Left lobe of liver (tissue), 2 donors: ENCODE data around the gene ECHS1. TPM values are rescaled to one million over a fixed set of nuclear protein-coding genes. Genes with fewer than 3 reads are reported as not detected.

Experiments
- ATAC-seq: fragments of 200-7000 bp; cut with Tn5 transposase; one replicate; pipeline ENCODE4 v1.9.1; 2020; ENCODE audit warnings: mild to moderate bottlenecking, moderate library complexity
- DNase-seq: peaks from one replicate; pipeline ENCODE4 v3.0.0-alpha.2; 2020; ENCODE audit warnings: low spot score
- total RNA-seq: library from RNA; stranded (reverse); gene quantifications from one replicate; pipeline ENCODE4 v1.2.1, GENCODE V29; 2021
- donor health status: DM: no; HTN: no; CAD: no; lungs with moderate emphysema.
- donor health status: DM: no; HTN: yes; CAD: no.

Gene ECHS1
- total RNA-seq, 1 donor from 2014 or later, result 764 TPM

- ATAC-seq (no peak), DNase-seq (no peak)
Observed at GRCh38 chr10:133361227-133361626, 11.9 kb downstream of the ECHS1 start.

- DNase-seq (peak; percentile 94), ATAC-seq (peak; percentile 45)
Observed at GRCh38 chr10:133359972-133360610, 13.1 kb downstream of the ECHS1 start.

GRCh38 chr10:133359554-133359971 lies 13.6 kb downstream of the ECHS1 start:
- DNase-seq, result peak; percentile 85
- ATAC-seq, result peak; percentile 24

DNA sequence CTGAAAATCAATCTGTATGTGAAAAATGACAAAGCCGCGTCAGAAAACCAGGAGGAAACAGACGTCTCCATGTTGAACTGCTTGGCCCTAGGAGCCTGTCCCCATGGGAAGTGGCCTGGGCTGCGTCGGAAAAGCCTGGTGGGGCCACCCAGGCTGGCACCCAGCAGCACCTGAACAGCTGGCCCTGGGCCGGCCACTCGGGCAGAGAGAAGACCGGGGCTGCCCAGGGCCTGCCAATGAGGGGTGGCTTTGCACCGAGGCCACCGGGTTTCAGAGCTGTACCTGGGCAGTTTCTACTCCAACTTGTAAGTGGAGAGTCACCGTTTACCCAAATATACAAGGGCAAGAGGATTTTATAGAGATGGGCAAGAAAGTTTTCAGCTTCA lies 14.2 kb downstream of the ECHS1 start:
- DNase-seq, result no peak
- ATAC-seq, result peak; percentile 12

DNA sequence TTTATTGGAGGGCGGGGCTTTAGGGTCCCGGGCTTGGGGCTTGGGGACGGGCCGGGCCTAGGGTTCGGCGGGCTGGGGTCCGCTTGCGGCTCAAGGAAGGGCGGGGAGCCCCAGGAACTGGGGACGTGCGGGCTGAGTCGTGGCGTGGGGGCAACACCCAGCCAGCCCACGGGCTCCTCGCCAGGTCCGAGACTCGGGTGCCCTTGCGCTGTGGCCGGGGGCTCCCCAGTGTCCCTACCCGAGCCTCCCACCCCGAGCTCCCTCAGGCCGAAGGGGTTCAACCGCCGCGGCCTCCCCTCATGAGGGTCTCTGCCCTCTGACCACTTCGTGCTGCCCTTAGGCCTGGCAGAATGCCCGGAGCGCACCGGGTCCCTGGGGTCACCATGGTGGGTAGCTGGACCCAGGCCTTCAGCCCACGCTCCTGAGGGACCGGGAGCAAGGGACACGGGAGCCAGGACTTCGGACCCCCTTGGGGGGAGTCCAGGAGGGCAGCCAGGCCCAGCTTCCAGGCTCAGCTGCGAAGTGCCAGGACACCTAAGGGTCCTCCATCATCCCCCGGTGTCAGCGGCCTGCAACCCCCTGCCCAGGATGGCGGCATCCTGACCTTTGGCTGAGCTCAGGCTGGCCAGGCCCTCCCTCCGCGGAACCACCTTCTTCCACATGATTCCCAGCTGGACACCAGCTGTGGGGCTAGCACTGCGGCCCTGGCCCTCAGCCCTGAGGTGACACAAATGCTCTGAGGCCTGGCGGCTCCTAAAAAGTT lies 14.8 kb downstream of the ECHS1 start:
- ATAC-seq, result peak; percentile 46
- peak; percentile 88 for DNase-seq

GRCh38 chr10:133357285-133358161 lies 15.6 kb downstream of the ECHS1 start, which contains the start of gene FUOM:
Gene FUOM (minus strand): TSS chr10:133358019. CDS start chr10:133358007, 12 bp downstream.
- peak; percentile 52 for ATAC-seq
- DNase-seq, result peak; percentile 83

GRCh38 chr10:133356549-133357284 lies 16.4 kb downstream of the ECHS1 start:
- DNase-seq (peak; percentile 53), ATAC-seq (no peak)

DNA sequence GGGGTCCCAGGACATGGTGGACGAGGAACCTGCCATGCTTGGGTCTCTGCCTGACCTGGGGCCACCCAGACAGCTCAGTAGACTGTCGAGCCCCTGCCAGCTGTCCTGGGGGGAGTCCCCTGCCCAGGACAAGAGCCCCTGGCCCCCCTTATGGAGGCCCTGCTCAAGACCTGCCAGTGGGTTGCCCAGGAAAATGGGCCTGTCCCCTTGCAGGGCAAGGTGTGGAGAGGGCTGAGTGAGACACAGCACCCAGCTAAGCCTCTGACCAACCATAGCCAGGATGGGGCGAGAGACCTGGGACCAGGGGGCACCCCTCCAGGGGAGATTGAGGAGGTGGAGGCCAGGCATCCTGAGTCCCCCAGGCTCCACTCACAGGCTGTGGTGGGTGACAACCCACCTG lies 17.2 kb downstream of the ECHS1 start:
- no peak for ATAC-seq
- DNase-seq, result peak; percentile 48

DNA sequence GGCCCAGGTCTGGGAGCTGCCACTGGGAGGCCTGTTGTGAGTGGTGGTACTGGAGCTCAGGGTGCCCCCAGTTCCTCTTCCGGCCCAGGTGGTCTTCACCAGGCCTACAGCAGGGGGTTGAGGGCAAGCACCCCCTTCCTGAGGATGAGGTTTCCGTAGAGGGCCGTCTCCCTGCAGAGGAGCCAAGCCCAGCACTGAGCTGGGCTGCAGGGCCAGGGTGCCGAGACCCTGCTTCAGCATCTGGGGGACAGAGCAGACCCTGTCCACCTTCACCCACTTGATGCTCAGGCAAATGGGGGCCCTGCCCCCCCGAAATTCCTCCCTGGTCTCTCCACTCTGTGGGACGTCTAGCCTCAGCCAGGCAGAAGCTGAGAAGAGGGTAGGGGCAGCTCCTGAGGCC lies 17.9 kb downstream of the ECHS1 start:
- ATAC-seq (no peak), DNase-seq (no peak)

DNA sequence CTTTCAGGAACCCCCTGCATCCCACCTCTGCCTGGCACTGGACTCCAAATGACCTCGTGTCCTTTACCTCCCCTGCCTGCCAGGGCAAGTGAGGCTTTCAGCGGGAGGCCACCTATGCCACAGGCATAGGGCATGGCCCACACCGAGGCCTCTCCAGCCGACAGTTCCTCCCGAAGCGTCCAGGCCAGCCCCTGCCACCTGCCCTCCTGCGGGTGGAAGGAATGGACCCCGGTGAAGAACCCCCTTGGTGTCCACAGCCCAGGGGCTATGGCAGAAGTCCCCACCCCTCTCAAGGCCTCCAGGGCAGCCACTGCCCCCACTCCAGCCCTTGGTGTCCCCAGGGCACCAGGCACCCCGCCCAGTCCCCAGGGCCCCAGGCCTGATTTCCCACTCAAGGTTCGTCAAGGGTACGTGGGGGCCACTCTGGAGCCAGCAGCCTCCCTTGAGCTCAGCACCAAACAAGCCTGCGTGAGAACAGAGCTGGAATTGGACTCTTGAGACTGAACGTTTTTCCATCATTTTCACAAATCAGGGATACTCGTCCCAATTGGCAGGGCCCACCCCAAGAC lies 18.4 kb downstream of the ECHS1 start:
- ATAC-seq (no peak), DNase-seq (peak; percentile 53)

GRCh38 chr10:133353988-133354605 lies 19.1 kb downstream of the ECHS1 start:
- DNase-seq (peak; percentile 49), ATAC-seq (no peak)

- peak; percentile 28 for ATAC-seq
- peak; percentile 88 for DNase-seq
Observed at GRCh38 chr10:133353202-133353959, 19.8 kb downstream of the ECHS1 start.

DNA sequence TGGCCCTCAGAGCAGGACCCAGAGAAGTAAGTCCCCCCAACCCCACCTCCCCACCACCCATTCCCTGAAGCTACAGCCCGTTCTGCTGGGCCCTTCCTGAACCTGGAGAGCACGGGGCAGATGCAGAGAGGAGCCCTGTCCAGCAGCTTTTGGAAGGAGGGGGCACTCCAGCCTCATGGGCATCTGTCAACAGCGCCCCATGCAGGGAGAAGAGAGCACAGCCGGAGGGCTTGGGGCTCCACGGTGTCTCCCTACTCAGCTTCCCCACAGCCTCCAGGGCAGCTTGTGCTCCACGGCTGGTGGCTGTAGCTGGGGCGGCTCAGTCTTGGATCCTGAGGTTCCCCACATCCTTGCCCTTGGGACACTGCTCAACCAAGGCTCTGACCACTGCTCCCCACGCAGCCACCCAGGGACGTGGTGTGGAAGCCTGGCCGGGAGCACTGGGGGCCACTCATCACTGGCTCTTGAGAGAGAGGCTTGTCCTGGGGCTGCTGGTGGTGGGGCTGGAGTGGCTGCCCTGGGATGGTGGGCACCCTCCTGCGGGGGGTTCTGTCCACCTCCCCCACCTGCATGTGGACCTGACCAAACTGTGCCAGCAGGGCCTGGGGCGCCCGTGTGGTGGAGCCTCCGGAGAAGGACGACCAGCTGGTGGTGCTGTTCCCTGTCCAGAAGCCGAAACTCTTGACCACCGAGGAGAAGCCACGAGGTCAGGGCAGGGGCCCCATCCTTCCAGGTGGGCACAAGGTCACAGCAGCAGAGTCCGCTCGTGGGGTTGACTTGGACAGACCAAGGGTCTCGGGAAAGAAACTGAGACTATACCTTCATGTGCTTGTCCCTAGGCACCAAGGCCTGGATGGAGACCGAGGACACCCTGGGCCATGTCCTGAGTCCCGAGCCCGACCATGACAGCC lies 21.5 kb downstream of the ECHS1 start:
- ATAC-seq, result no peak
- peak; percentile 53 for DNase-seq

GRCh38 chr10:133350950-133351329 lies 22.2 kb downstream of the ECHS1 start:
- DNase-seq, result peak; percentile 93
- ATAC-seq, result peak; percentile 48

DNA sequence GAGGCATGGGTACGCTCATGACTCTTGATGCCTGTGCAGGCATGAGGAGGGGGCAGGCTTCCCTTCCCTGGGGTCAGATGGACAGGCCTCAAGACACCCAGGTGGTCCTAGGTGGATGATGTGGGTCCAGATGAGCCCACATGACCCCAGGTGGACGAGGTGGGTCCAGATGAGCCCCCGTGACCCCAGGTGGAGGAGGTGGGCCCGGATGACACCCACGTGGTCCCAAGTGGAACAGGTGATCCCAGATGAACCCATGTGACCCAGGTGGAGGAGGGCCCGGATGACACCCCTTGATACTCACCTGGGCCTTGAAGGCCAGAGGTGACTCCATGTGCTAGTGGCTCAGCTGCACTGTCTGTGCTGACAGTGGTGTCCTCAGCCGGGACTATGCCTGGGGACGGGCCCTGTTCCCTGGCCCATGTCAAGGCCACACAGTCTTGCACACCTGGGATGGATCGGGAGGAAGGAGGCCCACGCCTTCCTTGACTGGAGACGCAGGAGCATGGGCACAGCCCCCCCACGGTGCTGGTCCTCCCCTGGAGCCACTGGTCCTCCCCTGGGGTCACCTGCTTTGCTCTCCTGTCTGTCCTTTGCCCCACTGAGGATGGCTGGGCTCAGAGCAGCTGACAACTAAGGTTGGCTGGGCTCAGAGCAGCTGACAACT lies 22.7 kb downstream of the ECHS1 start:
- peak; percentile 2 for ATAC-seq
- DNase-seq, result no peak

- DNase-seq, result peak; percentile 47
- ATAC-seq, result no peak
Observed at GRCh38 chr10:133349577-133350011, 23.6 kb downstream of the ECHS1 start.

- no peak for ATAC-seq
- DNase-seq, result no peak
Observed at GRCh38 chr10:133349160-133349568, 24.0 kb downstream of the ECHS1 start.
